ENCODE measurements around the gene POLN.
"Not testable (repeated sequence)": the region's sequence is repeated elsewhere in the genome, so short reads cannot be mapped to it uniquely, and the experiment has no call there.

Gene POLN

DNA sequence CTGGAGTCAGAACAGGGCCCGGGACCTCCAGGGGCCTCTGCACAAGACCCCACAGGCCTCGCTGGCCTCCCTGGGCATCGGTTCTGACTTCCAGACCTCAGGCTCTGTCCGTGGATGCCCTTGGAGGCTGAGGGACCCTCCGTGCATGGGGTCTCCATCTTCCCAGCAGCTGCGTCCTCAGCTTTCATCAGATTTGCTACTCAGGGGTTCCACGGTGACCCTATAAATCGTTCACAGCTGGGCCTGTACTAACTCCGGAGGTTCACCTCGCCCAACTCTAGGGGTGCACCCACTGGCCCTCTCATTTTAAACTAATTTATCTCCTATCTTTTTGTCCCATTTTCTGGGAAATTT is 33.1 kb upstream of the POLN start:
- DNase-seq (ENCODE audit: low read depth) = not testable (repeated sequence)

DNA sequence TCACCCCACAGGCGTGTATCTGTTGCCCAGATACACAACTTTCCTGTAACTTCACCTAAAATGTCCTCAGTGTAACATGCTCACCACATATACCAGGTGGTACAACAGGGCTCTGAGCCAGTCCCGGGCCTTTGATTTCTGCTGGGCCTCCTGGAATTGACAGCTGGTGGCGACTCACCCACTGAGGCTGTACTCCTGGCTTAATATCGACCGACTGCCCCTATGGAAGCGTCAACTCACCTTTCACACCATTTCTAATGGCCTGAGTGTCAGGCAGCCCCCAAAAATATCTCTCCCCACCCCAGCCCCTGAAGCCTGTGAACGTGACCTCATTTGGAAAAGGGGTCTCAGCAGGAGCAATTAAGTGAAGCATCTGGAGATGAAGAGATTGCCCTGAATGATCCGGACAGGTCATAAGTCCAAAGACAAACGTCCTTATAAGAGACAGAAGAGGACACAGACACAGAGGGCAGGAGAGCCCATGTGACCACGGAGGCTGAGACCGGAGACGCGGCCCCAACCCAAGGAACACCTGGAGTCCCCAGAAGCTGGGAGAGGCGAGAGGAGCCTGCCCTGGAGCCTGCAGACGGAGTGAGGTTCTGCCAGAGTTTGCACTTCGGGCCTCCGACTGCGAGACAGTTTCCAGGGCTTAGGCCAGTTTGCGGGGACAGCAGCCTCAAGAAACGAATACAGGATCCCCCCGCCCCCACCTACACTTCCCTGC is 32.6 kb upstream of the POLN start:
- no peak for DNase-seq (ENCODE audit: low read depth)

DNA sequence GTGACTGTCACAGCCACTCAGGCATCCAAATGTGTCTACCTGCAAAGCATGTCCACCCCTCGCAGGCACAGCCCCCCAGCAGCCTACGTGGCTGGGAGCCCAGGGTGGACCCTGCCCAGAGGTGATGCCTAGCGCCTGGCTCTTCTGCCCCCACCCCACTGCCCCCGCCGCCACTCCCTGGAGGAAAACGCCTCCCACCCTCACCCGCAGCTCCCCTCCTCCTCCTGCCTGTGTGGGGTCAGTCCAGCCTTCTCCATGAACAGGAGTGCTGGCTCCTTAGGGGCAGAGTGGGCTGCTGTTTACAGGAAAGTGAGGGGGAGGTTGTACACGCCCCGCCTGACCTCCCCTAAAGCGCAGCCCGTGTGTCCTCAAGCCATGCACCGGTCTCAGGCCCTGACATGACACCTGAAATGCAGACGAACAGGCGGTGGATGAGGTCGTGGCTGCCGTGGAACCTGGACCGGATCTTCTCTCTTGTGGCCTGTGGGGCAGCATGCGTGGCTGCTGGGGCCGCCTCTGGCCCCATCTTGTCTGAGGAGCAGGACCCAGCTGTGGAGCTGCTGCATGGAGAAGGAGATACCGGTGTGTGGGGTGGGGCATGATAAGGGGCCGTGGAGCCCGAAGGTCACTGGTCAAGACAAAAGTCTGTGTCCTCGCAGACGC is 31.9 kb upstream of the POLN start:
- DNase-seq (ENCODE audit: low read depth) = no peak

DNA sequence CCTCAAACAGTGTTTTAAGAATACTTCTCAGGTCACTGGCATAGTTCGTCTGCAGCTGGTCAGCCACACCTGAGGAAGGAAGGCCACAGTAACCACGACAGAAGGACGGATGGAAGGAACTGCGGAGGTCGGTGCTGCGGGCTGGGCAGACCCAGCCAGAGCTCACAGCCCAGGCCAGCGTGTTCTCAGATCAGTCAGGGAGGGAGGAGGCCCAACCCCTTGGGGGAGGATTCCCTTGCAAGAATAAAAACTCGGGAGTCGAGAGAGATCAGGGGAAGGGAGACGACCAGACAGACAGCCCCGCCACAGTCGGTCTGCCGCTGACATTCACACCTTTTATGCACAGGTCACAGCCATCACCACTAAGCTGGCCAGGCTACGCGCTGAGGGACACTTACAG is 31.3 kb upstream of the POLN start:
- DNase-seq (ENCODE audit: low read depth) = no peak

DNA sequence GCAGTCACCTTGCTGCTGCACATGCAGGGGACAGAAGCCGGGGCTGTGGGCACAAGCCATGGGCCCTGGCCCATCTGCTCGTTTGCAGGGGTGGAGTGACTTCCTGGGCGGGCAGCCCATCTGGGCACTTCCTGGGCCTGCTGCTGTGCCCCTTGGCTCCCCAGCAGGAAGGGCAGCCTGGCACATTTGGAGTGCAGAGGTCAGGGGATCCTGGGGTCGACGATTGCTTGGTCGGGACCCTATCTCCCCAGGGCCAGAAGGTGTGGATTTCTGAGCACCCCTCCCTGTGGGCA is 30.9 kb upstream of the POLN start:
- no peak for DNase-seq (ENCODE audit: low read depth)

DNA sequence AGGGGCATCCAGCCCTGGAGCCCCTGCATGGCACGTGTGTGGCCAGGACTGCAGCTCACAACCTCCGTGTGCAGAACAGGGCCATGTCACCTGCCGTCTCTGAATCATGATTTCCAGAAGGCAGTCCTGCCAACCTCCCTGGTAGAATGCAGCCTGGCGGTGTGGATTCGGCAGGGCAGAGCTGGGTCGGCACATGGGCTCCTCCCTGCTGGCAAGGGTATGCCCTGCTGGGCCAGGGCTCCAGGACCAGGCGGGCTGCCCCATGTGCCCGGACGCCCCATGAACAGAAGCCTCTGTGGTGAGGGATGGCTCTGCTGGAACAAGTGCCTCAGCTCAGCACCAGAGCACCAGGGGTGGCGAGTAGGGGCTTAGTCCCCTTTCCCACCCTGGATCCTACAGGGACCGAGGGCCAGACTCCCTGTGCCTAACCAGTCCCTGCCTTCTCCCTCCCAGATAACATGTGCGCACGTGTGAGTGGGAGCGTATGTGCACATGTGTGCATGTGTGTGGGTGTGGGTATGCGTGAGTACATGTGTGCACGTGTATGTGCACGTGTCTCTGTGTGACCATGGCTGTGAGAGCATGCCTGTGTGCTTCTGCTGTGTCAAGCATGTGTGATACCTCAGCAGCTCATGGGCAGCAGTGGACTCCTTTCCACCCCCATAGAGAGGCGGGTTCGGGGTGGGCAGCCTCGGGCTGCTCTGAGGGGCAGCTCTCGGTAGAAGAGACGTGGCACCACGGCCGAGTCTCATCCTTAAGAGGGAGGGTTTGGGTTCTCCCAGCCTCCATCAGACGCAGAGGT is 30.3 kb upstream of the POLN start:
- no peak for DNase-seq (ENCODE audit: low read depth)

DNA sequence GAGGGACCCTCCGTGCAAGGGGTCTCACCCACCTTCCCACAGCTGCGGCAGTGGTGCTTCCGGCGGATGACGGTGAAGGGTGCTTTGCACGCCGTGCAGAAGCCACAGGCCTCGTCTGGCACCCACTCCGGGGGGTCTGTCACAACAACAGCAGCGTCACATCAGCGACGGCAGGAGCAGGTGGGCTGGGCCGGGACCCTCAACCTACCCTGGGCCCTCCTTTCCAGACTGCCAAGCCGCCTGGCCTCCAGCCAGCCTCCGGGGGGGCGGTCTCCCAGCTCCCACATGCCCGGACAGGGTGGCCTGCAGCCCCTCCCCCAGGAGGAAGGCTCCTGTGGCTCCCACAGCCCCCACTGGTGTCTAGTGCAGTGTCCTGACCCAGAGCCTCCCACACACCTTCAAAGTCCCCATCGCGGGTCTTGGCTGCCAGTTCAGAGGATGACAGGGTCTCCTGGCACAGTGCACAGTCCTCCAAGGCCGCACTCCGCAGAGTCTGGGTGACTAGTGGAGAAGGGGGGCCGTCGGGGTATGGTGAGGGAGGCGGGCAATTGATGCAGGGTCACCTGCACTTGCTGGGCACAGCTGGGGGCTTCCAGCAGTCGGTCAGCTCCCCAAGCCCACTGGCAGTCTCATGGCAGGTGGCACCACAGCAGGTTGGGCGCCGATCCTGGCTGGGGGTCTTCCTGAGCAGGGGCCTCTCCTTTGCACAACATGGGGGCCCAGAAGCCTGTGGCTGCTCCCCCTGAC is 29.5 kb upstream of the POLN start:
- DNase-seq (ENCODE audit: low read depth) = no peak

DNA sequence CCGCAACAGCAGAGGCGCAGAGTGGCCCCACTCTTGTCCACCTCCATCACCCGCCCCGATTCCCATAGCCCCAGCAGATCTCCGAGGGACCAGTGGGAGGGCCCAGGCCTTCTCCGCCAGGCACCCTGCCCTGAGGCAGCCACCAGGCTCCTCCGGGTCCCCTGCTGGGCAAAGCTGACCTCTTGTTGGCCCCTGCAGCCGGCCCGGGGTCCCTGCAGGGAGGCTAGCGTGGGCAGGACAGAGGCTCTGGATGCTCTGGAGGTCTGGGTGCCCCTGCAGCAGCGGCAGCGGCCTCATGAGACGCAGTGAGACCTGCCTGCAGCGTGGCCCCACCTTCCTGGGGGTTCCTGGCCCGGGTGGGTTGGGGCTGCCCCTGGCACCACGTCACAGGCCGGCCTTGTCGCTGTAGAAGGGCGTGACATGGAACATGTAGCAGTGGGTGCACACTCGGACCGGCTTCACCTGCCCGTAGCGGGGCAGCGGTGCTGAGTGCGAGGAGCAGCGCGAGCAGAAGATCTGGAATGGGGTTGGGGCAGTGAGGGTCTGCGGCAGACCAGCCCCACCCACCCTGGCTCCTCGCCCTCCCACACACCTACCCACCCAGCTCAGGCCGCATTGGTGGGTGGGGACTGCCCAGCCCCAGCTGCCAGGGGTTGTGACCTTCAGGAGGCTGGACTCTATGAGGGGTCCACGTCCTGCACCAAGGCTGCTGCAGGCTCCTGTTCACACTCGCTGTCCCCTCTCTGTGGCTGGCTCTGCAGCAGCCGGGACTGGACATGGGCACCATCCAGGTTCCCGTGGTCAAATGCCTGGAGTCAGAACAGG is 28.6 kb upstream of the POLN start:
- no peak for DNase-seq (ENCODE audit: low read depth)

DNA sequence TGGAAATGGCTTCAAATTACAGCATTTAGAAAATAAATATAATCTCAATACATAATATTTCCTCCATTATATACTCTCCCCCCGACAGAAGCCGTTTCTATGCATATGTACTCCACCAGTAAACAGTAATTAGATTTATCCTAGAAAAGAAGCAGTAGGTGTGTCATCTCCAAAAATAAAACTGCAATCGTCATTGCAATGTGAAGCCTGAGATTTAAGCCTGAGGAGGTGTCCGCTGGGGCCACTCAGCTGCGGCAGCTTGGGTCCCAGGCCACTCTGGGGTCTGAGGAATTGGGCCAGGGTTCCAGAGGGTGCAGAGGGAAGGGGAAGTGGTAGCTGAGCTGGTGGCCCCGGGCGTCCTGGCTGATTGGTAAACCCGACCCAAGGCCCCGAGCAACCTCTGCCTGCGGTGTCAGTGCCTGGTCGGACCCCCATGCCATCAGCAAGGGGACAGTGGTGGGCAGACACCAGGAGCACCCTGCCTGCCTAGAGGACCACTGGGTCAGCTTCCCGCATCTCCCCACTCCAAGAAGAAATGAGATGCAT is 27.8 kb upstream of the POLN start:
- no peak for DNase-seq (ENCODE audit: low read depth)

DNA sequence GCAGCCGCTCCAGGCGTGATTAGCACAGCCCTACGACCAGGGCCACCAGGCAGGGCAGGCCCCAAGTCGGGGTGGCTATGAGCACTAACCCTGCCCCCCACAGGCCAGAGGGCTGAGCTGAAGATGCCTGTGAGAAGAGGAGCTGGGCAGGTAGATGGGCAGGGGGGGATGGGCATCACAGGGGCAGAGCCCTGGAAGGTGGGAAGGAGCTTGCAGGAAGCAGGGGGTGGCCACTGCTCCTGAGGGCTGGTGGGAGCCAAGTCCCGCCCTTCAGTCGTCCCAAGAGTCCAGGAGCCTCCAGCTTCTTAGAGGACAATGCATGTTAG is 27.2 kb upstream of the POLN start:
- DNase-seq (ENCODE audit: low read depth) = no peak

DNA sequence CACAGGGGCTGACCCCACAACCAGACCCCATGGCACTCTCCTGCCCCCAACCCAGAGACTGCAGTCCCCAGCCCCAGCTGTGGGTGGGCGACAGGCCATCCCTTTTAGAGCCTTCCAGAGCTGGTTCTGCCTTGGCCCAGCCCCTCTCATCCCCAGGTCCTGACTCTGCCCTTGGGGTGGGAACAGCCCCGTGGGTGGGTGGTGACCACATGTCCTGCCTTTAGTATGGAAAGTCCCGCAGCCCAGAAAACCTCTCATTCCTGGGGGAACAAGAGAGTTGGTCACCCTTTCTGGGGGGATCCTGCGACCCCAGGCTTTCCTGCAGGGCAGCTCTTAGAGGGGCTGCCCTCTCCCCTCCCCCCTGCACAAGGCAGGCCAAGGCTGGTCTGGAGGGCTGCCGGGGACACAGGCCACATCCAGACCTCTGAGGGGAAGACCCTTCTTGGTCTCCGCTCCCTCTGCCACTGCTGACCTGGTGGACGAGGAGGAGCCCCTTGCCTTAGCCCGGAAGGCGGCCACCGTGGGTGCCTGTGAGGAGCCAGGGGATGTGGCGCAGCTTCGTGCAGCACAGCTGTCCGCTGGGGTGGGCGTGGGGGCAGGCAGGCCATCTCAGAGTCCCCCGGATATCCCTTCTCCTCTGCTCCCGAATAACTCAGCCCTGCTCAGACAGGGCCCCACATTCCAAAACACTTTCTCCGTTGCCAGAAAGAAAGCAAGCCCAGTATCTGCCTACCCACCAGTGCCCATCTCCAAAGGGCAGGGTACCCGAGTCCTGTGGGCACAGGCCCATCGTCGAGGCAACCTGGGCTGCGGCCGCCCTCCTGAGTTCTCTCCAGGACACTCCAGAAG is 26.7 kb upstream of the POLN start:
- no peak for DNase-seq (ENCODE audit: low read depth)

DNA sequence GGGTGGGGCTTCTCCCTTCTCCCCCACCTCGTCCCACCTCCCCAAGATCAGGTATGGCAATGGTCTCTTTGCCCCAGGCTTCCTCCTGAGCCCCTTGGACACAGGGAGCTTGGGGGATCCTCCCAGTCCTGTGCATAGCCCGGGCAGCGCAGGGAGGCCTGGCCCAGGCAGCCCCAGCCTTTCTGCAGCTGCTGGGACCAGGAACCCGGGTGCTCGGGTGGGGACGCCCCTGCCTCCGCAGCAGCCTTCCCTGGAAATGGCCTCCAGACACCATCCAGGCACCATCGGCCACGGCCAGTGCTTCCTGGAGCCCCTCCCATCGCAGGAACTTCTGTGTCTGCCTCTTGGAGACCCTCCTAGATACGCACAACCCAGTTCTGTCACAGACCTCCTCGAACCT is 25.9 kb upstream of the POLN start:
- no peak for DNase-seq (ENCODE audit: low read depth)

DNA sequence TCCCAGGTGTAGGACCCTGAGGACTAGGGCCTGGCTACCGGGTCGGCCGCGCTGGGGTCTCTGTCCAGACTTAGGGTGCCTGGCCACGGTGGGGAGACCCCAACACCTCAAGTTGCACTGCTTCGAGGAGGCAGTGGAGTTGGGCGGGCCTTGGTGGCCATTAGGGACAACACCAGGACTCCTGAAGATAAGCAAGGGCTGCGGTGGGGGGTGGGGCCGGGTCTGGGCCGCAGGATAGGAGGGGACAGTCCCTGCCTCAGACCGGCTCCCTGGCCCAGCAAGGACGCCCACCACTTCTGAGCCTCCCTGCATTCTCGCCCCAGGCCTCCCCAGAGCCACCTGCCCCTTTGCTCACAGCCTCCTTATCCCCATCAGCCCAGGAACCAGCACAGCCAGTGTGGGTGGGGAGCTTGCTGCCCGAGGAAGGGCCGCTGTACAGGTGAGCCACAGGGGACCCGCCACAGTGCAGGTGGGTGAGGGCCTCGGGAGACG is 25.4 kb upstream of the POLN start:
- no peak for DNase-seq (ENCODE audit: low read depth)

DNA sequence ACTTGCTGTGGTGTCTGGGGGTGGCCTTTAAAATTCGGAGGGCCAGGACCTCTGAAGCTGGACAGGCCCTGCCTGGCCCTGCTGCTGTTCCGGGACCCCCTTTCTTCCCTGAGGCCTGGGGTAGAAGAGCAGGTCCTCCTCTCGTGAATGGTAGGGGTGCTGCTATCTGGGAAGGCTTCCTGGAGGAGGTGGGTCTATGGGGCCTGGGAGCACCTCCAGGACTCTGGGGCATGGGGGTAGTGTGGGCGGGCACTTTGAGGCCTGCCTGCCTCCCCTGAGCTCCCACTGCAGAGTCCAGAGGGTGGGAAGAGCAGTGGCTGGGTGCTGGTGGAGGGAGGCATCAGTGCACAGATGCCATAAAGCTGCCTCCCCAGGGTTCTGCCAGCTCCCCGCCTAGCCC is 24.9 kb upstream of the POLN start:
- DNase-seq (ENCODE audit: low read depth) = no peak

DNA sequence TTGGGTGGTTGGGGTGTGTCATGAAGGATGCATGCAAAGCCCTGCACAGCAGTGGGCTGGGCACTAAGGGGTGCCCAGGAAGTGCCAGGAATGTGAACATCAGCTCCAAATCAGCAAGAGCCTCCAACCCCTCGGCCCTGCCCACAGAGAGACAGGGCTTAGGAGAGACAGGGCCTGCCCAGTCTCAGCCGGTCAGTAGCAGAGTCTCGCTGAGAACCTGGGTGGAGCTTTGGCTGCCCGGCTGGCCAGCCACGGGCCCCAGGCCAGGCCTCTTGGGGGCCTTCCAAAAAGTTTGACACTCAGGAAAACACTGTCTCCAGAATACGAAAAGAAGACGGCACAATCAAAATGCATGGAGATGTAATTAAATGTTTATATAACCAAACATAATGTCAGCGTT is 24.3 kb upstream of the POLN start:
- DNase-seq (ENCODE audit: low read depth) = no peak

DNA sequence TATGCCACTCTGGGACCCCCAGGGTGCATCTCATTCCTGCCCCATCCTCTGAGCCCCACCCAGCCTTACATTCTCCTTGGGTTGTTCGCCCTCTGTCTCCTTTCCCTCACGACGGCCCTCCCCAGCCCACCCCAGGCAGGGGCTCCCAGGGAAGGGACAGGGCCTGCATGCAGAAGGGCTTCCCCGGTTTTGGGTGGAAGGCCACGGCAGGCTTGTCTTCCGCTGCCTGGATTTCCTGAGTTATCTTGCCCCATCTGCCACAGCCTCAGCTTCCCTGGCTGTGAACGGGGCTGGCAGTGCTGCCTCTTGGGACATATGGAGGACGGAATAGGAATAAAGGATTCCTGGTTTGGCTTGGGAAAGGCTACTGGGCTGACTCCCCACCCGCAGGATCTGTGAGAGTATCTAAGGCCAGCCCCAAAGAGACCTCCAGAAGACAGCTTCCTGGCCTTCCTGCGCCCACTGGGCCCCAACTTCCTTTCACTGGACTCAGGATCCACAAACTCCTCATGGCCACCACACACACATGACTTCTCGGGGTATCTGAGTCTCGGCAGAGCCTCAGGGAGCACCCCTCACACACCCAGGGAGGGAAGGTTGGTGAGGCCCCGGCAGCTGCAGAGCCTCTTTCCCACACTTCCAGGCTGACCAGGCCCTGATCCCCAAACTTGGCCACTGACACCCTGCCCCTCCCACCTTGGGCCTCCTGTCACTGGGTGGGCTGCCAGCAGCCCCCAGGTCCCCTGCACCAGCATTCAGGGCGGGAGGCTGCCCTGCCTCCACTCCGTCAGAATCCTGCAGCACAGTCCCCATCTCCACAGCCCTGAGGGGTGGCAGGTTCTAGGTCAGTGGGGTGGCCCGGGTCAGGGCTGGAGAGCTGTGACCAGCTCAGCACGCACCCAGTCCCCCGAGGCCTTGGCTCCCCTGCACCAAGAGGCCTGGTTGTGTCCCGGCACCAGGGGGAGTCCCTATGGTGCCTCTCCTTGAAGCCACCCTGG is 23.5 kb upstream of the POLN start:
- no peak for DNase-seq (ENCODE audit: low read depth)

DNA sequence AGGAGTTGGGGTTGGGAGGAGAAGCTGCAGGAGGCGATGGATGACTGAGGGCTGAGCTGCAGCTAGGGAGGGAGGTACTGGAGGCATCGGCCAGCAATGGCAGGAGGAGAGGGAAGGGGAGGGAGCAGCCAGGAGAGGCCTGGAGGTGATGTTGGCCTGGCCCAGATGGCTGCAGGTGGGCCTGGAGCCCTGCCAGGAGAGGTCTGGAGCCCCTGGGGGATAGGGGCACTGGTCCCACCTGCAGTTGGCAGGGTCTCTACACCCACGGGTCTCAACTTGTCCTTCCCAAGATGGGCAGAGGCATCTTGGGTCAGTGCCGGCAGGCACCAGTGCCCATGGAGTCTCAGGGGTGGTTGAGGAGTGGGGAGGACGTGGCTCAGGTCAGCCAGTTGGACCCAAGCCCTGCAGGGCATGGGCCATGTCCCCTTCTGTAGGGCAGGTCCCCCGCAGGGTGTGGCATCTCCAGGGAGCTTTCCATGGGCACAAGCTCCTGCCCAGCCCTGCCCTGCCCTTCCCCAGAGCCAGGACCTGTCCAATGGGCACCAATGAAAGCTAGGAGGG is 22.6 kb upstream of the POLN start:
- no peak for DNase-seq (ENCODE audit: low read depth)

DNA sequence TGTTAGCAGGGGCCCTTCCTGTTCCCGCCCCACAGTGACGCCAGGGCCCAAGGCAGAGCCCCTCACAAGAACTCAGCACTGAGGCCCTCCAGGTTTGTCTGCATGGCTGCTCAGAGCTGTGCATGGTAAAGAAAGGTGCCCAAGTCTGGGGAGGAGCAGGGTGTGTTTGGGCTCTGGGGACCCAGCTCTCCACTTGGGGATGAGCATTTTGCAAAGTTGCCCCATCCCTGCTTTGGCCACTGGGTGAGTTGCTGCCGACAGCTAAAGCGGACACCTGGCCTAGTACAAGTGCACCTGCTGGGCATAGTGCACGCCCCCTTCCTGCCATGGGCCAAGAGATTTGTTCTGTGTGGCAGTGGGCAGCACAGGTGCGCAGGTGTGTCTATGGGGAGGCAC is 22.0 kb upstream of the POLN start:
- no peak for DNase-seq (ENCODE audit: low read depth)

DNA sequence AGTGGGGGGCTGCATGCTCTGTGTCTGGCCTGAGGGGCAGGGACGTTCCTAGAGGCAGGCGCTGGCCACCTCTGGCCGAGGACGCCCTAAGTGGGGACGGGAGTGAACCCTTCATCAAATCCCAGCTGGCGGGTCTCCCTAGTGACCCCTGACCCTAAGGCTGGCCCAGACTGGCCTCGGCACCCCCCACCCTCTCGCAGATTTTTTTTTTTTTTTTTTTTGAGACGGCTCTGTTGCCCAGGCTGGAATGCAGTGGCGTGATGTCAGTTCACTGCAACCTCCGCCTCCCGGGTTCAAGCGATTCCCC is 21.0 kb upstream of the POLN start:
- no peak for DNase-seq (ENCODE audit: low read depth)
